Psoas muscle (tissue), 8 donors: ENCODE measurements around the gene FGD4. TPM values are rescaled to one million over a fixed set of nuclear protein-coding genes. Genes with fewer than 3 reads are reported as not detected.

Experiments
- ATAC-seq, 4 donors: fragments of 200-7000 bp; cut with Tn5 transposase; one replicate each; pipeline ENCODE4 v1.9.1; 2020; ENCODE audit warnings: moderate library complexity in 3 of 4, mild to moderate bottlenecking in 2 of 4
- DNase-seq, 2 donors: peaks; one replicate each; pipeline ENCODE4 v3.0.0-alpha.2; 2020
- H3K27ac ChIP-seq: fragments of 200-600 bp; one replicate; pipeline ENCODE4 v1.8.0; 2022
- H3K27me3 ChIP-seq, 3 donors: fragments of 200-600 bp in 1 of 3; one replicate each; pipeline versions ENCODE4 v1.6.1 to v1.8.0; 2013 to 2022; ENCODE audit warnings: low read length in 2 of 3, mild to moderate bottlenecking in 2 of 3, moderate library complexity in 1 of 3; ENCODE audit not compliant: insufficient read depth in 3 of 3
- H3K36me3 ChIP-seq, 2 donors: fragments of 200-600 bp in 1 of 2; one replicate each; pipeline versions ENCODE4 v1.6.1 to v1.8.0; 2013 to 2022; ENCODE audit warnings: low read depth in 1 of 2, mild to moderate bottlenecking in 1 of 2, moderate library complexity in 1 of 2; ENCODE audit not compliant: insufficient read depth in 1 of 2
- H3K4me1 ChIP-seq: fragments of 200-600 bp; one replicate; pipeline ENCODE4 v1.8.0; 2022
- H3K4me3 ChIP-seq: fragments of 200-600 bp; one replicate; pipeline ENCODE4 v1.8.0; 2022; ENCODE audit warnings: mild to moderate bottlenecking
- H3K9me3 ChIP-seq: fragments of 200-600 bp; one replicate; pipeline ENCODE4 v1.8.0; 2022
- WGBS, 3 donors: extraction: QIAGEN DNeasy Blood & Tissue Kit; methylation state at CpG; one replicate each; pipeline versions ENCODE4 v1.1.6 to v1.1.7; 2013; 5-methylcytosine and 5-hydroxymethylcytosine counted together
- intact Hi-C, 2 donors: fragments of 100-400 bp; cut with DNase I; formaldehyde crosslinking; loops; one replicate each; pipeline versions ENCODE4 v1.11.0 to v1.14.2; 2022
- polyA plus RNA-seq, 3 donors: library from polyadenylated mRNA; stranded (reverse); fragments of 200-250 nt; gene quantifications; one replicate each; pipeline ENCODE4 v1.2.3, GENCODE V29; 2013
- total RNA-seq, 4 donors: library from RNA; stranded (reverse); fragmentation: NEBNext Ultra II Directional in 2 of 4; extraction: Animal tissue kit (Norgen Biotek cat#: 25700) in 2 of 4; gene quantifications; one replicate each; pipeline versions ENCODE4 v1.2.1 to v1.2.4, GENCODE V29; 2021 to 2023
- TF ChIP-seq, protein P1 (sequence below): fragments of 200-600 bp; IDR thresholded peaks from one replicate; pipeline ENCODE4 v1.8.0; 2022; ENCODE audit warnings: antibody characterized with exemption
- donor health status: healthy with polysubstance abuse.
- donor health status: DM: no; HTN: no; CAD: no; lungs with moderate emphysema.
- donor health status: Bipolar disorder and iron deficiency.
- donor health status: healthy.
- donor health status: DM: yes; HTN: yes; CAD: no.
- donor health status: DM: no; HTN: no; CAD: no.
- donor health status: DM: no; HTN: no; CAD: no.
- donor health status: DM: yes; HTN: yes; CAD: no.

The FGD4 gene
- total and polyA plus RNA-seq, 7 donors = 1.1 to 20.8 (median 14.9) TPM

DNA sequence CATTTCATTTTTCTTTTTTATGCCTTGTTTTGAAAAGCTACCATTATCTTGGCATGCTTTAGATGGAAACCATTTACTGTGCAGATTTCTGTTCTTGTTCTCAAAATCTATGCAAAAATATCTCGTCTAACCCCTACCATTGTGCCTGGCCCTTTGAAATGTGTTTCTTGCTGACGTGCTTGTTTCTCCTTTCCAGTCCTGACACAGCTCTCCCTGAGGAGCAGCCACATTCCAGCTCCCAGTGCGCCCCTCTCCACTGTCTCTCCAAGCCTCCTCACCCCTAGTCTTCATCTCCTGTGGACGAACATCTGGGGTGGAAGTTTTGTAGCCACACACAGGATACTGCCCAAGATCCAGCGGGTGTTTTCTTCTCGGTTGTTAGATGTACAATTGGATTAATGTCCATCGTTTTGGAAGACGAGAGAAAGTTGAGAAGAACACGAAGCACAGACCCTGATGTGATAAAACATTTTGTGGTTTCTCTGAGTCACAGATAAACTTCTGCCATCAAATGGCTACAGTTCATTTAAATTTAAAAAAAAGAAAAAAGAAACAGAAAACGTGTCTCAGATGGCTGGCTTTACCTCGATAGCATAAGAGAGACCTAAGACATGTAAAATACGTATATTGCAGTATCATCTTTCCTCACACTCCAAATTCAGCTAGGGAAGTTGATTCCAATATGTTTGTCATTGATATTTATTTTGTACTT, 21.9 kb upstream of the FGD4 start:
- Histone ChIP-seq H3K36me3 (no peaks in the 10 kb centered on the region), H3K4me3 (no peak overlapping the region), H3K27ac (no peak overlapping the region), H3K4me1 (no peaks in the 10 kb centered on the region), H3K9me3 (no peaks in the 10 kb centered on the region), H3K27me3 (no peaks in the 10 kb centered on the region)
- DNase-seq (no peak), ATAC-seq (no peak)
- TF ChIP-seq, protein P1, sequence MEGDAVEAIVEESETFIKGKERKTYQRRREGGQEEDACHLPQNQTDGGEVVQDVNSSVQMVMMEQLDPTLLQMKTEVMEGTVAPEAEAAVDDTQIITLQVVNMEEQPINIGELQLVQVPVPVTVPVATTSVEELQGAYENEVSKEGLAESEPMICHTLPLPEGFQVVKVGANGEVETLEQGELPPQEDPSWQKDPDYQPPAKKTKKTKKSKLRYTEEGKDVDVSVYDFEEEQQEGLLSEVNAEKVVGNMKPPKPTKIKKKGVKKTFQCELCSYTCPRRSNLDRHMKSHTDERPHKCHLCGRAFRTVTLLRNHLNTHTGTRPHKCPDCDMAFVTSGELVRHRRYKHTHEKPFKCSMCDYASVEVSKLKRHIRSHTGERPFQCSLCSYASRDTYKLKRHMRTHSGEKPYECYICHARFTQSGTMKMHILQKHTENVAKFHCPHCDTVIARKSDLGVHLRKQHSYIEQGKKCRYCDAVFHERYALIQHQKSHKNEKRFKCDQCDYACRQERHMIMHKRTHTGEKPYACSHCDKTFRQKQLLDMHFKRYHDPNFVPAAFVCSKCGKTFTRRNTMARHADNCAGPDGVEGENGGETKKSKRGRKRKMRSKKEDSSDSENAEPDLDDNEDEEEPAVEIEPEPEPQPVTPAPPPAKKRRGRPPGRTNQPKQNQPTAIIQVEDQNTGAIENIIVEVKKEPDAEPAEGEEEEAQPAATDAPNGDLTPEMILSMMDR = no peak
- intact Hi-C loops = no loop called here
- 49 to 61% (median 52%) methylated on average over 12 of the region's 12 CpGs for WGBS, 3 donors

DNA sequence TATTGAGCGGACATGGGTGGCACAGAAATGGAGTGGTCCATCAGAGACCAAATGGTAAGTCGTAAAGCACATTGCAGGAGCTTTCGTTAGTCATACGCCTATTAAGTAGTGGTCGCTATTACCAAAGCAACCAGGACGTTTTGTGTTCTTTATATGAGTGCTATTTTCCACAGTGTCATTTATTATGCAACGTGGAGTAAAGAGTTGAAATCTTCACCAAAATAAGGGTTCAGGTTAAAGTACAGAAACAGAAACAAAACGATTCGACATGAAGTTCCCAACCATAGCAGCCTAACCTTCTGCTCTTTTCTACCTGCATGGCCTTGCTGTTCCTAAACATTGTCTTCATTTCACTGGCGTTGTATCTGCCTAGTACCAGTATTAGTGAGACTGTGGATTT, 20.1 kb upstream of the FGD4 start:
- H3K27ac ChIP-seq = no peak overlapping the region
- no peaks in the 10 kb centered on the region for H3K9me3 ChIP-seq
- TF ChIP-seq, protein P1 = no peak
- no peaks in the 10 kb centered on the region for H3K27me3 ChIP-seq
- DNase-seq = no peak
- no peak overlapping the region for H3K4me3 ChIP-seq
- no peaks in the 10 kb centered on the region for H3K36me3 ChIP-seq
- WGBS, 3 donors = 78 to 83% (median 83%) methylated on average over 10 of the region's 10 CpGs
- no peaks in the 10 kb centered on the region for H3K4me1 ChIP-seq
- intact Hi-C loops = no loop called here
- ATAC-seq = no peak

DNA sequence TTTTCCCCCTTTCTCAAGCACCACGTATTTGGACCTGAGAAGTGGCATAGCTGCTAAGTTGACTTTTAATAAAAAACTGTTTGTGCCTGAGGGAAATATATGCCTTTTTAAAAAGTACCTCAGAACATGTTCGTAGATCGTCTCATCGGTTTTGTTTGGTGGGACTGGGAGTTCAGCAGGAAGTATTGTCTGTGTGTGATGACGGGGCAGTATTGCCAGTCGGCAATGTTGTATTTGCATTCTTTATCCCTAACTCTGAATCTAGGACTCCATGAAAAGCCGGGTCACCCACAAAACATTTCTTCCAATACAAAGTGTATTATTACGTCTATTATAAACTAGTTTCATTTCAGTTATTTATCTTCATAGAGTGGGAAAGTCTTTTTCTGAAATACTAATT, 19.7 kb upstream of the FGD4 start:
- 83 to 92% (median 89%) methylated on average over 8 of the region's 8 CpGs for WGBS, 3 donors
- Histone ChIP-seq H3K4me3 (no peak overlapping the region), H3K27me3 (no peaks in the 10 kb centered on the region), H3K4me1 (no peaks in the 10 kb centered on the region), H3K36me3 (no peaks in the 10 kb centered on the region), H3K27ac (no peak overlapping the region), H3K9me3 (no peaks in the 10 kb centered on the region)
- no peak for DNase-seq
- ATAC-seq = no peak
- intact Hi-C loops = no loop called here
- TF ChIP-seq, protein P1 = no peak

DNA sequence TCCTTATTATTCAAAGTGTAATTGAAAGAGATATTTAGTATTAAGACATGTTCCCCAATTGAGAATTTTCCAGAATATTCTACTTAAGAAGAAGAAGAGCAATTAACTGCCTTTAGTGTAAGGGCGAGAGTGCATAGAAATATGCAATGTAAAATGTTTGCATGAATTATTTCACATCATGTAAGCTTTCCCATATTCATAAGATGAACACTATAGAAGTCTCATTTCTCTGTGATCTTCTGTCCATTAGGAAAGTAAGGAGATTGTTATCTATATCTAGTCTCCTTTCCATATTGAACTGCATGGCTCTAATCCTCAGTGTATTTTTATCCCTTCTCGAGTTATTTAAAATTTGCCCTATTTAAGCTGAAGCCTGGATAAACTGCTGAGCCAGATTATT, 17.1 kb upstream of the FGD4 start:
- Histone ChIP-seq H3K4me3 (no peak overlapping the region), H3K27me3 (peaks cover 0 to 5% (median 0%) of the 10 kb centered on the region in 3 donors), H3K9me3 (no peaks in the 10 kb centered on the region), H3K36me3 (no peaks in the 10 kb centered on the region), H3K4me1 (no peaks in the 10 kb centered on the region), H3K27ac (no peak overlapping the region)
- DNase-seq (no peak), ATAC-seq (no peak)
- WGBS, 3 donors = 75 to 86% (median 85%) methylated on average over 2 of the region's 2 CpGs
- intact Hi-C loops = no loop called here
- TF ChIP-seq, protein P1 = no peak
